Esophagus muscularis mucosa (tissue), 3 donors: ENCODE measurements around the gene FBXO7.

ENCODE experiments used
- CTCF ChIP-seq, 3 experiments: fragments of 200-600 bp in 2 of 3; fragments of 450-650 bp in 1 of 3; sonication (generic) in 2 of 3; IDR thresholded peaks; one replicate each; pipeline ENCODE4 v1.5.1; 2017 to 2019; ENCODE audit warnings: antibody characterized with exemption in 3 of 3, mild to moderate bottlenecking in 2 of 3, moderate library complexity in 1 of 3
- POLR2AphosphoS5 ChIP-seq, 2 donors: sonication (generic); formaldehyde crosslinking; IDR thresholded peaks; one replicate each; pipeline ENCODE4 v1.6.1; 2017; ENCODE audit warnings: antibody characterized with exemption in 2 of 2

GRCh38 chr22:32499666-32500065 is 25.1 kb downstream of the FBXO7 start:
- no peak for TF ChIP-seq CTCF (IDR thresholded peaks at IDR 0.05)
- TF ChIP-seq POLR2AphosphoS5 (IDR thresholded peaks at IDR 0.05), result no peak
